Fibroblast of lung (primary cell): ENCODE results near the gene MATN1.

Source experiments
- CTCF ChIP-seq, 2 donors: IDR thresholded peaks in 1 of 2; conservative IDR thresholded peaks in 1 of 2; 1 replicate in 1 of 2; 2 replicates in 1 of 2; pipeline ENCODE4 v1.5.1; 2011 to 2012; ENCODE audit warnings: low read length in 2 of 2, control low read depth in 1 of 2, inconsistent platforms in 1 of 2, low read depth in 1 of 2, mild to moderate bottlenecking in 1 of 2
- EZH2 ChIP-seq: IDR thresholded peaks from 2 replicates; pipeline ENCODE4 v1.5.1; 2012; ENCODE audit warnings: low read length, control low read depth, mild to moderate bottlenecking; ENCODE audit errors: missing control alignments

GRCh38 chr1:30663596-30664091, 59.7 kb downstream of the MATN1 start:
- TF ChIP-seq CTCF (conservative IDR thresholded peaks at IDR 0.05 in 1 of 2, IDR thresholded peaks at IDR 0.05 in 1 of 2; ENCODE audit: low read depth in 1 of 2, low read length in 2 of 2): no peak
- no peak for TF ChIP-seq EZH2
